Measurements from ENCODE around the gene ERF.

DNA sequence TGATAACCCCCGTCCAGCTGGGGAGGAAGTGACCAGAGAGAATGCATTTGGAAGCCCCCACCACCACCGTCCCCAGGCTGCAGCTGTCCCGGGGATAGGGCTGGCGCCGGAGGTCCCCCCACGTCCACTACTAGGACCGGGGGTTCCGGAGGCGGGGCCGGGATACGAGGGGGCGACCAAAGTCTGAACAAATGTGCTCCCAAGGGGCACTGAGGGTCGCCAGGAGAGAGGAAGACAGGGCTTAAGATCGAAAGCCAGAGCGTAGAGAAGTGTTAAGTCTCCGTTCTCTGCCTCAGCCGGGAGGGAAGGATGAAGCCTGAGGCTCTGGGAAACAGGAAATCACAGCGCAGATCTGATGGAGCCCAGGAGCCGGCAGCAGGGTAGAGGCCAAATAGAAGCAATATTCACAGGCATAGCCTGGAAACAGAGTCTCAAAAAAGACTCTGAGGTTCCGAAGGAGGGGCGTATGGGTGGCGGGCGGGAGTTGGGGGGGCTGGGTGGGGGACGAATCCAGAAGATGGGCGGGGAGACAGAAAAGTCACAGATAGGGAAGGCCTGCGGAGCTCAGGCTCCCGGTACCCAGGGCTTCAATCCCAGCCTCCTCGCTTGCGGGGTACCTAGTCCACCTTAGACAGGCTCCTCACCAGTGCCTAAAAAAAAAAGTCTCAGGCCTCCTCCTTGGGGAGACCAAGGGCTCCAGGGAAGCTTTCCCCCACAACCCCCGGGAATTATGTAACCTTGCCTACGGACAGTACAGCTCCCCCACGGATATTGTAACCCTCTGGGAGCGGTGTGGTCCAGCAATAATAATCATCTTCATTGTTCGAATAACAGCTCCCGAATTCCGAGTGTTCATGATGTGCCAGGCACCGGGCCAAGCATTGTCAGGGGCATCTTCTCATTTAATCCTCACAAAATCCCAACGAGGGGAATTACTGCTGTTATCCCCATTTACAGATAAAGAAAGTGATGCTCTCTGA is 1.1 kb upstream of the ERF start:
- TF ChIP-seq EZH2 (IDR thresholded peaks at IDR 0.05; ENCODE audit: low read depth, low read length, severe bottlenecking) (no peak), RAD21 (IDR thresholded peaks at IDR 0.05 in 1 of 2, conservative IDR thresholded peaks at IDR 0.05 in 1 of 2; ENCODE audit: low read depth in 2 of 2, low read length in 2 of 2) (no peak), SP1 (IDR thresholded peaks at IDR 0.05; ENCODE audit: low read depth, low read length) (no peak), POLR2A (IDR thresholded peaks at IDR 0.05; ENCODE audit: control extremely low read depth in 1 of 2, low read depth in 2 of 2, low read length in 2 of 2) (no peak), CEBPB (IDR thresholded peaks at IDR 0.05; ENCODE audit: low read depth, low read length) (no peak), TAF1 (IDR thresholded peaks at IDR 0.05; ENCODE audit: low read depth, low read length) (no peak), TBP (IDR thresholded peaks at IDR 0.05; ENCODE audit: low read depth, low read length) (no peak), CHD2 (IDR thresholded peaks at IDR 0.05; ENCODE audit: low read length) (no peak), CBX5 (IDR thresholded peaks at IDR 0.05; ENCODE audit: low read depth, low read length) (no peak)
- TF ChIP-seq, protein P1, sequence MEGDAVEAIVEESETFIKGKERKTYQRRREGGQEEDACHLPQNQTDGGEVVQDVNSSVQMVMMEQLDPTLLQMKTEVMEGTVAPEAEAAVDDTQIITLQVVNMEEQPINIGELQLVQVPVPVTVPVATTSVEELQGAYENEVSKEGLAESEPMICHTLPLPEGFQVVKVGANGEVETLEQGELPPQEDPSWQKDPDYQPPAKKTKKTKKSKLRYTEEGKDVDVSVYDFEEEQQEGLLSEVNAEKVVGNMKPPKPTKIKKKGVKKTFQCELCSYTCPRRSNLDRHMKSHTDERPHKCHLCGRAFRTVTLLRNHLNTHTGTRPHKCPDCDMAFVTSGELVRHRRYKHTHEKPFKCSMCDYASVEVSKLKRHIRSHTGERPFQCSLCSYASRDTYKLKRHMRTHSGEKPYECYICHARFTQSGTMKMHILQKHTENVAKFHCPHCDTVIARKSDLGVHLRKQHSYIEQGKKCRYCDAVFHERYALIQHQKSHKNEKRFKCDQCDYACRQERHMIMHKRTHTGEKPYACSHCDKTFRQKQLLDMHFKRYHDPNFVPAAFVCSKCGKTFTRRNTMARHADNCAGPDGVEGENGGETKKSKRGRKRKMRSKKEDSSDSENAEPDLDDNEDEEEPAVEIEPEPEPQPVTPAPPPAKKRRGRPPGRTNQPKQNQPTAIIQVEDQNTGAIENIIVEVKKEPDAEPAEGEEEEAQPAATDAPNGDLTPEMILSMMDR (IDR thresholded peaks at IDR 0.05; ENCODE audit: control extremely low read depth in 1 of 3, insufficient read depth in 1 of 3, low read depth in 1 of 3, low read length in 3 of 3): no peak
